ENCODE measurements around the gene CNPY1.

The CNPY1 gene

DNA sequence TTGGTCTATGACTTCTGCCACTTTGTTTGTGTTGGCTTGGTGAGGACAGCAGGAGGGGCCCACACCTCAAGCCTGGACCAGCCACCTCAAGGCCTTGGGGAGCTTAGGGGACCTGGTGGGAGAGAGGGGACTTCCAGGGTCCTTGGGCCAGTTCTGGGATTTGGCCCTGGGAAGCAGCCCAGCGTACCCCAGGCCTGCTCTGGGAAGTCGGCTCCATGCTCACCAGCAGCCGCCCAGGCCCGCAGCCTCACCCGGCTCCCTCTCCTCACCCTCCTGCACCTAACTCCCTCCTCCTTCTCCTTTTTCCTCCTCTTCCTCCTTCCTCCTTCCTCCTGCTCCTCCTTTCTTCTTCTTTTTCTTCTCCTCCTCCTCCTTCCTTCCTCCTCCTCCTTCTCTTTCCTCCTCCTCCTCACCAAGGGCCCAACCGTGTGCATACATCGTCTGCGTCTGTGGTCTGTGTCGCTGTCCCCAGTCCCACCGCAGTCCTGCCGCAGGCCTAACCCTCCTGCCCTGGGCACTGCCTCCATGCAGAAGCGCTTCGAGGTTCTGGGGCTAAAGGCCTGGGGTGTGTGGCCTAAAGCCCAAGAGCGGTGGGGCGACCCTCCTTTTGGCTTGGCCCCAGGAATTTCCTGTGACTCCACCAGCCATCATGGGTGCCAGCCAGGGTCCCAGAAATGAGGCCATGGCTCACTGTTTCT, 83.1 kb downstream of the CNPY1 start:
- no peak for DNase-seq

DNA sequence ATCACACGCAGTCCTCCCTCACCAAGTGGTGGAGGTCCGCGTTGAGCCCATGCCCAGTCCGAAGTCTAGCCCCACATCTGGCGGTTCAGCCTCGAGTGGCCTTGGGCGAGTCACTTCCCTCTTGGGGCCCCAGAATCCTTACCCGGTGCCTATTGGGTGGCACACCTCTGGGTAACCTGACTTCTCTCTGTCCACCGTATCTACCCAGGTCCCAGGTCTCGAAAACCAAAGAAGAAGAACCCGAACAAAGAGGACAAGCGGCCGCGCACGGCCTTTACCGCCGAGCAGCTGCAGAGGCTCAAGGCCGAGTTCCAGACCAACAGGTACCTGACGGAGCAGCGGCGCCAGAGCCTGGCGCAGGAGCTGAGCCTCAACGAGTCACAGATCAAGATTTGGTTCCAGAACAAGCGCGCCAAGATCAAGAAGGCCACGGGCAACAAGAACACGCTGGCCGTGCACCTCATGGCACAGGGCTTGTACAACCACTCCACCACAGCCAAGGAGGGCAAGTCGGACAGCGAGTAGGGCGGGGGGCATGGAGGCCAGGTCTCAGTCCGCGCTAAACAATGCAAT, 84.1 kb downstream of the CNPY1 start:
- no peak for DNase-seq

DNA sequence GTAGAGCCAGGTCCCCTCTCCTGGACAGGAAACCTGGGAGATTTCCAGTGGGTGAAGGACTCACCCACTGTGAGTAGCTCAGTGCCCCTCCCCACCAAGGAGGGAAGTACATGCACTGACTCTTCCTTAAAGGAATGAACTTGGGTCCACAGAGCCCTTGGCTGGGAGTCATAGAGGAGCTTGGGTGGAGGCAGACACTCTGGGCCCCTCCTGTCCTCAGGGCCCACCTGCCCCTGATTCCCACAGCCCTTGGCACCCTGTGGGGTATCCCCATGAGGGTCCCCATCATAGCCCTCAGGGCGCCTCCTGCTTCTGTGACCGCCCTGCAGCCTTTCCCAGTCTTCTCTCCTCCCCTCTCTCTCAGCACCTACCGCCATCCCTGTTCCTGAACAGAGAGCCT, 84.7 kb downstream of the CNPY1 start:
- DNase-seq: no peak

DNA sequence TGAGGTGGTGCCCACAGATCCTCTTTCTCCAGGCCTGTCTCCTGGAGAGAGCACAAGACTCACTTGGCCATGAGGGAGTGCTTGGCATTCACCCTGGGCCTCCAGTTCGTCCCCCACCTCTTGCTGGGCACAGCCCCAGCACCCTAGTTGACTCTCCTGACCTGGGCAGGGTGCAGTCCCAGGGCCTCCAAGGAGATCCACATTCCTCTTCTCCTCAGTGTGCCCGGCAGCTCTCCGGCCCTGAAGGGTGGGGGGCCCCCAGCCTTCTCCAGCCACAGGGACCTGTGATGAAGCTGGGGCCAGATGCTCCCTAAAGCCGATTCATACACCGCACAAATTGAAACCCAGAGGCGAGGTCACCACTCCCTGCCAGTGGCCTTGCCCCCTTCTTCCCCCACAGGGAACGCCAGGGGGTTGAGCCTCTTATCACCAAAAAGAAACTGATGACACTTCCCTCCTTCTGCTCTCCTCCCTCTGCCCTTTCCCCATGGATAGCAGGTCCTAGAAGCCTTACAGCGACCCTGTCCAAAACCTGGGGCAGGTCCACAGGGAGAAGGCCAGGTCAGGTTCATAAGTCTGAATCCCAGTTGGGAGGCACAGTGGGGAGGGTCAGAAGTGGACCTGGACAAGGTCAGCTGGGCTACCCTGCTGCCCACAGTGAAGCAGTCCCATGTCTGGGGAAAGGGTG, 85.3 kb downstream of the CNPY1 start:
- no peak for DNase-seq

DNA sequence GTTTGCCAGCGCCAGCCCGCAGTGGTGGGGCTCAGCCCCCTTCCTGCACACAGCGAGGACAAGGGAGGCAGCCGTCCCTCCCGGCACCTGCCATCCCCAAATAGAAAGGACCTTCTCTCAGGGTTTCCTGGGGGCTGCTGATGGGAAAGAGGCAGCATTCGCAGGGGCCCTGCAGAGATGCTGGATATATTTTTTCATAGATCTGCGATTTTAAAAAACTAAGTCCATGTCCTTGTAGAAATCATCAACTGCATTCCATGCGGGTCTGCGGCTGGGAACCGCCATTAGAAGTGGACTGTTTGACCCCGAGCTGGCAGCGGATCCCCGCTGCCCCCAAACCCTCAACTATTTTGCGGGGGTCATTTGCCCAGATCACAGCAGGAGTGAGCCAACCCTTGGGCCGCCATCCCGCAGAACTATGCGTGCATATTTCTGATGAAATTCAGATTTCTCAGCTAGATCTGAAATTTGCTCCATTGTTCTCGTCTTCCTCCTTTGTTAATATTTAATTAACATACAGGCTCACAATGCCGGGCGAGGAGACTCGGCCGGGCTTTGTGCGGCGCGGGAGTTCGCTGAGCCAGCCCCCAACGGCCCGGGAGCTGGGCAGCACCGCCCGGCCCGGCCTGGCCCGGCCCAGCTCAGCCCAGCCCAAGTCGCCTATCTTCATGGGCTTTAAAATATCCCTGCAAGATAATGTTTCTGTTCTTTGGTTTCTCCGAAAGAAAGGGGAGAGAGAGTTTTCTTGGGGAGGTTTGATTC, 86.5 kb downstream of the CNPY1 start:
- no peak for DNase-seq

DNA sequence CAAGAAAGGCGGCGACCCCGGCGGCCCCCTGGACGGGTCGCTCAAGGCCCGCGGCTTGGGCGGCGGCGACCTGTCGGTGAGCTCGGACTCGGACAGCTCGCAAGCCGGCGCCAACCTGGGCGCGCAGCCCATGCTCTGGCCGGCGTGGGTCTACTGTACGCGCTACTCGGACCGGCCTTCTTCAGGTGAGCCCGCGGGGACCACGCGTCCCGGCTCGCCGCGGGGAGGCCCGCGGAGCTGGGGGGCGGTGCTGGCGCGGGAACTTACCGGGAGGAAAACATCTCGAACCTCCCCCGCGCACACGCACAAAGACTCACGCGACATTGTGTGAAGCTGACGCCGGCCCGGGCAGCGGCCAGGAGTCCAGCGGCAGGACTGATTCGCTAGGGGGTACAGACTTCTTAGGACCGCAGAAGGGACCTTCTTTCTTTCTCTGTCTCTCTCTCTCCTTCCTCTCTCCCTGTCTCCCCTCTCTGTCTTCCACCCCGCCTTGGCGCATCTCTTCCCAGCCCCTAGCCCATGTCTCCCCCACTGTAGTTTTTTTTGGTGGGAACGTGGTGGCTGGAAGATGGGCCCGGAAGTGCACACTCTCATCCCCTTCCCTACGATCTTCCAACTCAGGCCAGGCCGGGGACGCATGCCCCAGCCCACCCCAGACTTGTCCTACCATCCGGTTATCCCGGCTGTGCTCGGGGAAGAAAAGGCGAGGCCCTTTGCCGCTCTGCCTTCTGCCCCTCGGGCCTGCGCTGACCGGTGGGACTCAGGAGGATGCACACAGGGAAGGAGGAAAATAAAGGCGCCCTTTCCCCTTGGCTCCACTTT, 87.3 kb downstream of the CNPY1 start:
- no peak for DNase-seq

DNA sequence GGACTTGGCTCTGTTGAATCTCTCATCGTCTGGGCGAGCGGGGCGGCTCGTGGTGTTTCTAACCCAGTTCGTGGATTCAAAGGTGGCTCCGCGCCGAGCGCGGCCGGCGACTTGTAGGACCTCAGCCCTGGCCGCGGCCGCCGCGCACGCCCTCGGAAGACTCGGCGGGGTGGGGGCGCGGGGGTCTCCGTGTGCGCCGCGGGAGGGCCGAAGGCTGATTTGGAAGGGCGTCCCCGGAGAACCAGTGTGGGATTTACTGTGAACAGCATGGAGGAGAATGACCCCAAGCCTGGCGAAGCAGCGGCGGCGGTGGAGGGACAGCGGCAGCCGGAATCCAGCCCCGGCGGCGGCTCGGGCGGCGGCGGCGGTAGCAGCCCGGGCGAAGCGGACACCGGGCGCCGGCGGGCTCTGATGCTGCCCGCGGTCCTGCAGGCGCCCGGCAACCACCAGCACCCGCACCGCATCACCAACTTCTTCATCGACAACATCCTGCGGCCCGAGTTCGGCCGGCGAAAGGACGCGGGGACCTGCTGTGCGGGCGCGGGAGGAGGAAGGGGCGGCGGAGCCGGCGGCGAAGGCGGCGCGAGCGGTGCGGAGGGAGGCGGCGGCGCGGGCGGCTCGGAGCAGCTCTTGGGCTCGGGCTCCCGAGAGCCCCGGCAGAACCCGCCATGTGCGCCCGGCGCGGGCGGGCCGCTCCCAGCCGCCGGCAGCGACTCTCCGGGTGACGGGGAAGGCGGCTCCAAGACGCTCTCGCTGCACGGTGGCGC, 88.1 kb downstream of the CNPY1 start, which contains the start of gene EN2:
Gene EN2 (plus strand): TSS at position 19 of the 767 bp plus-strand sequence. CDS start 249 bp downstream, at position 268.
- no peak for DNase-seq

DNA sequence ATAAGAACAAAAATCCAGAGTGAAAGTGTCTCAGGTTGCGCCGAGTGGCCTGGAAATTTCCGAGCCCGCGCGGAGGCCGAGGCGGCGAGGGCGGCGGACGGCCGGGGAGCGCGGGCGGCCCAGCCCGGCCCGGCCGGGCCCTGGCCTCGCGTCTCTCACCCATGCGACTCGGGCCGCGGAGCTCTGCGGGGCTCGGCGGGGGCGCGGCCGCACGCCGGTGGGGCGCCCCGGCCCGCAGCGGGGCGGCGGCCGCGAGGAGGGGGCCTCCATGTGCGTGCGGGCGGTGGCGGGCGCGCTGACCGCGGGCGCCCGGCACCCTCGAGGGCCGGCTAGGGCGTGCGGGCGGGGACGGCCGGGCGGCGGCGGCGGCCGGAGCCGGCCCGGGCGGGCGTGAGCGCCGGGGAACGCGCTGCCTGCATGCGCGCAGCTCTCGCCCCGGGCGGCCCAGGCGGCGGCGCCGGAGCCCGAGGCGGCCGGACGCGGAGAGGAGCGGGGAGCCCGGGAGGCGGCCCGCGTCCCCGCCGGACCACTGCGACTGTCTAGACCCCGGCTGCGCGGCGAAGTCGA, 88.7 kb downstream of the CNPY1 start:
- no peak for DNase-seq

DNA sequence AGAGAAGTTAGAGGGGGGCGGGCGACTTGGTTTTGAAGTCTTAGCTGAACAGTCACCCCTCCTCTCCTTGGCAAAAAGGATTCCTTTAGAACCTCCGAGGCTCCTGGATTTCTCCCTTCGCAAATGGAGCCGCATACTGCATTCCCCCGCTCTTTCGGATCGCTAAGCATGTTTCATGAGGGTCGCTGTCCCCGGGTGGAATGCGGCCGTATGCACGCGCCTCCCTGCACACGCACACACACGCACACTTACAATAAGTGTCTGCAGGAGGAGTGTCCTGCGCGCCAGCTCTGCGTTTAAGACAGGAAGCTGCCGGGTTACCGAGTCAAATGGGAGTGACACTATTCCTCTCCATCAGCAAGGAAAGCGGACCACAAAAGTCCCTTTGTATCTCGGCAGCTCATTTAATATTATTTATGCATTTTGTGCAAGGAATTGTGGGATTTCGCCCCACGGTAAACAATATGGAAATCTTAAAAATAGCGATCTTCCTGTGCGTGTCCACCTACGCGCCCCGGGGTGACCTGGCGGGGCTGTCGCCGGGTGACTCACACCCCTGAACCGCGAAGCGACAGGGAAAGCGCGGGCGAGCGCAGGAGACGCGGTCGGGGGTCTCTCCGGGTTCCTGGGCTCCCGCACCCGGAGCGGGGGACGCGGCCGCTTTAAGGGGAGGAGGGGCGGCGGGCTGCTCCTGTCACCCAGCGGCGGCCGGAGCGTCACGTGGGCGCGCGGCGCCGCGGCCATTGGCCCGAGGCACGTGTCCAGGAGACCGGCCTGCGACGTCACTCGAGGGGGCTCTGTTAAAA, 89.4 kb downstream of the CNPY1 start:
- DNase-seq: peak; percentile 35

DNA sequence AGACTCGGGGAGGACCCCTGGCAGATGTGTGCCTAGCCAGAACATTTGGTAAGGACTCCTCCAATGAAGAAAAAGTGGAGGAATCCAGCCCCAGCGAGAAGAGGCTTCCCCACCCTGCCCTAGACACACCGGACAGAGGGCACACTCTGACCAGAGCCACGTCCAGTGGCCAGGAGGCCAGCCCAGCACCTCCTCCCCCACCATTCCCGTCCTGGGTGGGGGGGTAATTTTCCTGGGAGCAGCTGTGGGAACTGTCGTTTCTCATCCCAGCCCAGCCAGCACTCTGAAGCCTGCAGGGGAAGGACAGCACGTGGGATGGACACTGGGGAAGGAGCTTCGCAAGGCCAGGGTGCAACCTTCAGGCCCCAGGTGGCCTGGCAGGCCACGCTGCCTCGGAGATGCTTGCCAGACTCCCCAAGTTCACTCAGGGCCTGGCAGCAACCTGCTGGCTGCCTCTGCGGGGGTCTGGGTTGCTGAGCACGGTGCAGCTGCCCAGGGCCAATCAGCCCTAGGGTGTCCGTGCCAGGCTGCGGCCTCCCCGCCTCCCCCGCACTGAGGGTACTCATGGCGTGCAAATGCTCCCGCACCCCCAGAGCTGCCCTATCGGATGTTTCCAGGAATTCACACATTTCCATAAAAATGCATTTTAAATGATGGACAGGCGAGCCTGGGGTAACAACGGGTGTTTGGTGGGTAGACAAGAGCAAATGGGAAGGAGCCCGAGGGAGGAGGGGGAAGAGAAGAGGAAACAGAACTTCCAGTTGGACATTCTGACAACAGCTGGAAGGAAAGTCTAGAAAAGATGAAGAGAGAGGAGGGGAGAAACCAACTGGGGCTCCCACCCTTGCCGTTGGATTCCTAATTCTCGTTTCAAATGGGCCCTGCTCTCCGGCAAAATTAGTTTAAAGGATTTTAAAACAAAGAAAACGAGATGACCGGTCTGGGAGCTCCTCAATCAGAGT, 90.3 kb downstream of the CNPY1 start:
- DNase-seq: no peak

DNA sequence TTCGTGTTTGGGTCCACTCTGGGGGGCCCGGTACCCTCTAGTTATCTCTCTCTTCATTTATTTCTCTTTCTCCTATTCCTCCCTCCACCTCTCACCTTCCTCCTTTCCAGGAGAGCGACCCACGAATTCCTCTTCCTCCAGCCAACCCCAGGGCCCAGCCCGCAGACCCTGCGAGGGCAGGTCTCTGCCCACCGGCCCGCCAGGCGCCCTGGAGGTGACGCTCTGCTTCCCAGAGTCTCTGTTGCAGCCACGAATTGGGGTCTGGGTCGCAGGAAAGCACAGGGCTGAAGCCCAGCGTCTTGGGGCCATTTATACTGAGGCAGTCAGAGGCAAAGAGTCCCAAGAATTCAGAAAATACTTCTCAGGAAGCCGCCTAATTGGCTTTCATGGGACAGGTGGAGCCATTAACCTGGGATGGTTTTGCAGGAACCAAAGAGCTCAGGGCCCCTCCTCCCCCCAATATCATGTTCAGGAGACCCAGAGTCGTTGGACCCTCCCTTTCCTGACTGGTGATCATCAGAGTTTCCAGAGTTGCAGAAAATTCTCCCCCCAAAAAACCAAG, 91.1 kb downstream of the CNPY1 start:
- no peak for DNase-seq

DNA sequence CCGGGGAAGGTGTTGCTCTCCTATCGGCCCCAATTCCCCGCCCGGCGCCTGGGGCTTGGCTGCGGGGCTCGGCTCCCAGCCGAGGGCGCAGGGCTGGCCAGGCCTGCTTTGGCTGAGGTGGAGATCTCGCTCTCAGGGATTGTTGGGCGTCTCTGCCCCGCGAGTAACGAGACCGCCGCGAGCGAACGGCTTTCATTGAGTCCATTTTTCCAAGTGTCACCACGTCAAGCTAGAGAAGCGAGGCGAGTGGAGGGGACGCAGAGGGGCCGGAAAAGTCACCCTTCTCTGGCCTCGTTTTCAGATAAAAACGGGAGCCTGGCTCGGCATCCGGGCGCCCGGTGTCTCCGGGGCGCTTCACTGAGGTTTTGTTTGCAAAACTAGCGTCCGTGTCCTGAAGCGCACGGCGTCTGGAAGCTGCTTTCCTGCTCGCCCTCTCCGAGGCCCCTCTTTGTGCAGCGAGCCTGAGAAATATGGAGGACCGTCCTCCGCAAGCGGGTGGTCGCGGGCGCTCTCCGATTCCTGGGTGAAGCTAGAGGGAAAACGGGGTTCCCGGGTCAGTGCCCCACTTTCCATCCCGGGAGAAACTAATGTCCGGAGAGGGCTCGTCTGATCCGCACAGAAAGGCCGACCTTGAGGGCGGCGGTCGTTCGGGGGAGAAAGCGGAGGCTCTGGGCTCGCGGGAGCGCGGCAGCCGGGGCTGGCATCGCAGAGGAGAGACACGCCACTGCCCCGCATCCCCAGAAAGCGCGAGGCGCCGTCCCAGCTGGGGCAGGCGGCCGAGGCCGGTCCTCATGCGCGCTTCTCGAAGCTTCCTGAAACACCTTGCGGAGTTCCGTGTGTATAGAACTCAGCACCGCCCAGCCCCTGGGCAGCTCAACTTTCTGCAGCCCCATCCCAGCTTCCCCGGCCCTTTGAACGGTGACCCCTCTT, 91.9 kb downstream of the CNPY1 start:
- no peak for DNase-seq

DNA sequence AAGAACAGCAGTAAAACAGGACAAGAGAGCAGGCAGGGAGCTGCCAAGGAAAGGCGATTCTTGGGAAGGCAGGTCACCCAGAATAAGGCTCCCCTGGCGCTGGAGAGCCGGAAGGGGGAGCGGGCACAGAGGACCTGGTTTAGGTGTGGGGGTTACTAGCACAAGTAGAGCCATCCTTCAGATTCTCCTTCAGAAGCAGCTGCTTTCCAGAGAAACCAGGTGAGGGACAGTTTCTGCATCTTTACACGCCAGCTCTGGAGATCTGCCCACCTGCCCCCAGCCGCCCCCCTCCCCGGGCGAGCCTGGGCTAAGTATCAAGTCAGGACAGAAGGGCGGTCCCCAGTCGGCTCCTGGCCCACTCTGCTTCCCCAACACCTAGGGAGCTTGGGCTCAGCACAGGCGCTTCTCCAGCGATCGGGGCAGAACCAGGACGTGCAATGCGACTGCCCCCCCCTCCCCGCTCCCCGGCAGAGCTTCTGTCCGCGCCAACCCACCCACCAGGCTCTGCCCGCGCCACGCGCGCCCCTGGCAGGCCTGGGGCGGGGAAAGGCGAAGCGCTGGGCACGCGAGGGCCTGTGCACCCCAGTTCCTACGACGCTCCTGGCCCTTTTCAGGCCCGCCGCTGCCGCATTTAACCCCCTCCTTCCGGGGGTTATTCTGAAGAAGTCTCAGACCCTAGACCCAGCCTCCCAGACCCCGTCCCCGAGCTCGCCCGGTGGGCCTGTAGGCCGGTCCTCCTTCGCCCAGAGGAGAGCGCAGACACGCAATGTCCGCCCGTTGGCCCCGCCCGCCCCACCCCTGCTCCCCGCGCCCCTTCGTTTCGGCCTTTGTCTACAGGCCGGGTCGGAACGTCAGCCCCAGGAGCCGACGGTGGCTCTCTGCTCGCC, 92.8 kb downstream of the CNPY1 start:
- no peak for DNase-seq

DNA sequence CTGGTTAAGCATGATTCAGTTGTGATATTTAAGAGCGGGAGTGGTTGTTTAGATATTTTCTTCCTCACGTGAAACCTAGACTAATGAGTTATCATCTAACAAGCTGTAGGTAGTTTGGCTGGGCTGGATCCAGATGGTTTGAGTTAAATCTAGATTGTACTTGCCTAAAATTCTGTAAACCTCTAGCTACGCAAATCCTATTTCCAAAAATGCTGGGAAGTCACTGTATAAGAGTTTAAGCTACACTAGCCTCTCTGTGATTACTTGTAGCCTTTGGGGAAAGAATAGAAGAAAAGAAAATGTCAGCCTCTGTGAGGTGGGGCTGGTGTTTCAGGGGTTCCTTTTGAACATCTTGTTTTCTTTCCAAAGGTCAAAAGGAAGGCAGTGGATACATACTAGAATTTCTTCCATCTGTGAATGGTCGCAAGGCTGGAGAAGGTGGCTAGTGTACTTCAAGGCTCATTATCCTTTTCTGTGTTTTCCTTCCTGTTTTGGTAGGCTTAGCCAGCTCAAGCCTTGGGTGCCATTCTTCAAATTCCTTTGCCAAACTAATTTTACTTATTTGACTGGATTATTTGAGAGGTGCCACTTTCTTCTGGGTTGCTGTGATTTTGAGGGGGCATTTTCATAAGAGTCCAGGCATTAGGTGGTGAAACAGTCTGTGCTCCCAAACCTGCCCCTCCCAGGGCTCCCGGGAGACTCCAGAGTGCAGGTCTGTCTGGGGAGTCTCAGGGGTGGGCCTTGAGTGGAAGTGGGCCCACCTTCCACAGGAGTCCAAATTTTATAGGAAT, 93.7 kb downstream of the CNPY1 start:
- DNase-seq: no peak

DNA sequence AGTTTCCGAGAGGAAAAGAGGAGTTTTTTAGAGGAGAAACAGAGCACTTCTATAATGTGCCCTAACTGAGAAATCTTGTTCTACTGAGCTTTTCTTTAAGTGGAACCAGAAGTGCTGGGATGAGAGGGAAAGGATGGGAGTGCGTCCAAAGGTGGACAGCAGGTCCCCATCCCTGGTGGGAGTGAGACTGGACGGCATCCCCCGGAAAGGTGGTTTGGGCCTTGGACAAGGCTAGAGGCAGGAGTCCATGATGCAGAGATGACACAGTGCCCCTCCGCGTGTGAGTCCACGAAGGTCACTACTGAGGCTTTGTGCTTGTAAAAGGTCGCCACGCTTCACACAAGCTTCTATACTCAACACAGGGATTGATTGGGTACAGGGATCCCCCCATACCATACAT, 94.5 kb downstream of the CNPY1 start:
- no peak for DNase-seq
